Measurements from ENCODE around the gene CDC42SE2. TPM values are rescaled to one million over a fixed set of nuclear protein-coding genes. Genes with fewer than 3 reads are reported as not detected.

CDC42SE2 gene
- total RNA-seq, 4 donors from 2014 or later, result 10.4 to 28.4 (median 22.1) TPM

DNA sequence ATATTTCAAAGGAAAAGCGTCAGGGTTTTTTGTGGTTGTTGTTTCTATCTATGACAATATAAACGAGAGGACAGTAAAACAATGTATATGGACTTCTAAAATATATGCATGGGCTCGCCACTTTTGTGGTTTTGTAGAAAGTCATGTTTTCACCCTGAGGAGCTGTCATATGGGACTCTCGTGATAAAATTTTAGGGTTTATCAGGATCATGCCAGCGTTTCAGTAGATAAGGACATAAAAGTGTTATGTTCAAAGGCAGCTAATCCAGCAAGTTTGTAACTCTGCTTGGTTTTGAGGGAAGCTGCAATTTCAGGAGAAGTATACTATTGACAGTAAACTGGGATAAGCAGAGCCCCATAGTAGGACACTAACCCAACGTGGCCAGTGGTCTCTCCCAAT lies 120.3 kb downstream of the CDC42SE2 start:
- Histone ChIP-seq H3K4me1 (peaks cover 0 to 40% (median 15%) of the 10 kb centered on the region in 3 donors), H3K9me3 (no peaks in the 10 kb centered on the region), H3K36me3 (peaks cover 0 to 32% (median 0%) of the 10 kb centered on the region in 3 donors), H3K27ac (no peak overlapping the region), H3K4me3 (no peak overlapping the region), H3K27me3 (no peaks in the 10 kb centered on the region)
- 73 to 78% methylated on average over 6 of the region's 6 CpGs for WGBS, 2 donors
- intact Hi-C loops (cut with DNase I), result no loop called here
- TF ChIP-seq POLR2A (IDR thresholded peaks at IDR 0.05), result no peak
- TF ChIP-seq, protein P1, sequence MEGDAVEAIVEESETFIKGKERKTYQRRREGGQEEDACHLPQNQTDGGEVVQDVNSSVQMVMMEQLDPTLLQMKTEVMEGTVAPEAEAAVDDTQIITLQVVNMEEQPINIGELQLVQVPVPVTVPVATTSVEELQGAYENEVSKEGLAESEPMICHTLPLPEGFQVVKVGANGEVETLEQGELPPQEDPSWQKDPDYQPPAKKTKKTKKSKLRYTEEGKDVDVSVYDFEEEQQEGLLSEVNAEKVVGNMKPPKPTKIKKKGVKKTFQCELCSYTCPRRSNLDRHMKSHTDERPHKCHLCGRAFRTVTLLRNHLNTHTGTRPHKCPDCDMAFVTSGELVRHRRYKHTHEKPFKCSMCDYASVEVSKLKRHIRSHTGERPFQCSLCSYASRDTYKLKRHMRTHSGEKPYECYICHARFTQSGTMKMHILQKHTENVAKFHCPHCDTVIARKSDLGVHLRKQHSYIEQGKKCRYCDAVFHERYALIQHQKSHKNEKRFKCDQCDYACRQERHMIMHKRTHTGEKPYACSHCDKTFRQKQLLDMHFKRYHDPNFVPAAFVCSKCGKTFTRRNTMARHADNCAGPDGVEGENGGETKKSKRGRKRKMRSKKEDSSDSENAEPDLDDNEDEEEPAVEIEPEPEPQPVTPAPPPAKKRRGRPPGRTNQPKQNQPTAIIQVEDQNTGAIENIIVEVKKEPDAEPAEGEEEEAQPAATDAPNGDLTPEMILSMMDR (IDR thresholded peaks at IDR 0.05), result no peak
- no peak for DNase-seq

DNA sequence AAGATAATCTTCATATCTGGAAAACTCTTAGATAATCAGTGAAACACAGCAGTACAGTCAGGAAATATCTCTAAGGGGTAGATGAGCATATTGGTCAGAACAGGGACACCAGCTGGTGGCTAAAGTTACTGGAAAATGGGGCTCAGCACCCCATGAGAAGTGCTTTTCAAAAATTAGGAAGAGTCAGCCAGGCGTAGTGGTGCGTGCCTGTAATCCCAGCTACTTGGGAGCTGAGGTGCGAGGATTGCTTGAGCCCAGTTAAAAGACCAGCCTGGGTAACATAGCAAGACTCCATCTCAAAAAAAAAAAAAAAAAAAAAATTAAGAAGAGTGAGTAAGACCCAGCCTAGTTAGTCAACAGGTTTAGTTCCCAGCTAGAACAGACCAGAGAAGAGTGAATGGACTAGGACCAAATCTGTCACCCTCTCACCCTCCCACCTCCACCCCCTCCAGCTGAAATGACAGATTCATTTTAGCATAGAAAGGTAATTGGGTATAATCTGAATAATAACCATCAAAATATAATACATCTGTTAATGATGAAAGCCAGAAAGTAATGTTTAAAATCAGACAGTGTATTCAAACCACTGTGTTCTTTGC lies 120.9 kb downstream of the CDC42SE2 start:
- H3K4me1 ChIP-seq, result peaks cover 0 to 35% (median 10%) of the 10 kb centered on the region in 3 donors
- H3K27ac ChIP-seq, result no peak overlapping the region
- intact Hi-C loops (cut with DNase I), result no loop called here
- H3K4me3 ChIP-seq, result no peak overlapping the region
- H3K9me3 ChIP-seq, result no peaks in the 10 kb centered on the region
- no peak for TF ChIP-seq POLR2A (IDR thresholded peaks at IDR 0.05)
- TF ChIP-seq, protein P1 (IDR thresholded peaks at IDR 0.05), result no peak
- WGBS, 2 donors, result 90 to 96% methylated on average over 3 of the region's 3 CpGs
- peaks cover 0 to 38% (median 0%) of the 10 kb centered on the region in 3 donors for H3K36me3 ChIP-seq
- H3K27me3 ChIP-seq, result no peaks in the 10 kb centered on the region
- DNase-seq, result no peak

DNA sequence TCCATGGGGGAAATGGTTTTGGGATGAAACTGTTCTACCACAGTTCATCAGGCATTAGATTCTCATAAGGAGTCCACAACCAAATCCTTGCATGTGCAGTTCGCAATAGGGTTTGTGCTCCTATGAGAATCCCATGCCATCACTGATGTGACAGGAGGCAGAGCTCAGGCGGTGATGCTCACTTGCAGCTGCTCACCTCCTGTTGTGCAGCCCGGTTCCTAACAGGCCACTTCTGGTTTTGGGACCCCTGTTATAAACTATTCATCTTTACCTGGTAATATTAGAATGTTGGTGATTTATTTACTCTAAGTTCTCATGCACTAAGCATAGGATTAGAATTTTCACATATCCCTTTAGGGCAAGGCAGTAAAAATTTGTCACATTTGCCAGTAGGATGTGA lies 122.3 kb downstream of the CDC42SE2 start:
- Histone ChIP-seq H3K9me3 (no peaks in the 10 kb centered on the region), H3K27me3 (no peaks in the 10 kb centered on the region), H3K4me1 (peaks cover 0 to 21% (median 0%) of the 10 kb centered on the region in 3 donors), H3K27ac (peak overlapping the region in 1 of 4 donors; percentile 7), H3K36me3 (peaks cover 0 to 52% (median 0%) of the 10 kb centered on the region in 3 donors), H3K4me3 (no peak overlapping the region)
- intact Hi-C loops (cut with DNase I), result no loop called here
- DNase-seq, result no peak
- TF ChIP-seq, protein P1 (IDR thresholded peaks at IDR 0.05), result no peak
- TF ChIP-seq POLR2A (IDR thresholded peaks at IDR 0.05), result no peak
- WGBS, 2 donors, result 97 to 100% methylated on average over 2 to 3 of the region's 3 CpGs

DNA sequence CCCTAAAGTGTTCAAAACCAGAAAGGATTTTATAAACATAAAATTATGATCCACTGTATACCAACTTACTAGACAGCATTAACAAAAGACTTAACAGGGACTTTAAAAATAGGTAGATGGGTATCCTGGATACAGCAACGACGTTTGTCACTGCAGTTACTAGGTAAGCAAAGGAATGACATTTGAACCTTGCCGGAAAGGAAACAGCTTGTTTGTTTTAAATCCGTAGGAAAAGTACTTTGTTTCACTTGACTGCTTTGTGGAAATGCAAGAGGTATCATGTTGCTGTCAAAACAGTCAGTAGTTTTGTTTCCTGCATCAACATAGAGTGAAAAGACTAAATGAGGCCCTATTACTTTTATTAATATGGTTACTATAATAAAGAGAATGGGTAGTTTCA lies 122.9 kb downstream of the CDC42SE2 start:
- TF ChIP-seq, protein P1 (IDR thresholded peaks at IDR 0.05), result no peak
- TF ChIP-seq POLR2A (IDR thresholded peaks at IDR 0.05), result no peak
- Histone ChIP-seq H3K27ac (peak overlapping the region in 2 of 4 donors; percentile 7 to 12), H3K27me3 (no peaks in the 10 kb centered on the region), H3K4me1 (peaks cover 0 to 17% (median 0%) of the 10 kb centered on the region in 3 donors), H3K9me3 (no peaks in the 10 kb centered on the region), H3K4me3 (no peak overlapping the region), H3K36me3 (peaks cover 0 to 58% (median 0%) of the 10 kb centered on the region in 3 donors)
- 47 to 54% methylated on average over 4 of the region's 4 CpGs for WGBS, 2 donors
- no peak for DNase-seq
- intact Hi-C loops (cut with DNase I), result no loop called here

DNA sequence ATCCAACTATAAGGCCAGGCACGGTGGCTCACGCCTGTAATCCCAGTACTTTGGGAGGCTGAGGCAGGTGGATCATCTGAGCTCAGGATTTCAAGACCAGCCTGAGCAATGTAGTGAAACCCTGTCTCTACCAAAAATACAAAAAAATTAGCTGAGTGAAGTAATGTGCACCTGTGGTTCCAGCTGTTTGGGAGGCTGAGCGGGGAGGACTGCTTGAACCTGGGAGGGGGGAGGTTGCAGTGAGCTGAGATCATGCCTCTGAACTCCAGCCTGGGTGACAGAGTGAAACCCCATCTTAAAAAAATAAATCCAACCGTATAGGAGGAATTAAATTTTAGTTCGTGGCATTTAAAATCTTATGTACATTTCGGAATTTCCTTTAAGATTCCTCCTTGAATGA lies 123.4 kb downstream of the CDC42SE2 start:
- 84 to 91% methylated on average over 6 of the region's 6 CpGs for WGBS, 2 donors
- intact Hi-C loops (cut with DNase I), result no loop called here
- Histone ChIP-seq H3K36me3 (peaks cover 0 to 63% (median 0%) of the 10 kb centered on the region in 3 donors), H3K27me3 (no peaks in the 10 kb centered on the region), H3K27ac (peak overlapping the region in 1 of 4 donors; percentile 12), H3K9me3 (no peaks in the 10 kb centered on the region), H3K4me3 (no peak overlapping the region), H3K4me1 (peaks cover 0 to 16% (median 0%) of the 10 kb centered on the region in 3 donors)
- no peak for TF ChIP-seq POLR2A (IDR thresholded peaks at IDR 0.05)
- TF ChIP-seq, protein P1 (IDR thresholded peaks at IDR 0.05), result no peak
- no peak for DNase-seq

Measured in esophagus squamous epithelium (tissue), 5 donors.